Measurements from ENCODE around the gene TTYH1. TPM values are rescaled to one million over a fixed set of nuclear protein-coding genes. Genes with fewer than 3 reads are reported as not detected.

The TTYH1 gene
- total and polyA plus RNA-seq, 9 donors: 0.25 to 34.2 (median 1.8) TPM

GRCh38 chr19:54432144-54432738 lies 17.0 kb downstream of the TTYH1 start:
- Histone ChIP-seq H3K27me3 (no peaks in the 10 kb centered on the region), H3K4me1 (ENCODE audit: insufficient read depth) (peaks cover 19% of the 10 kb centered on the region), H3K36me3 (no peaks in the 10 kb centered on the region), H3K4me3 (no peak overlapping the region), H3K27ac (no peak overlapping the region), H3K9me3 (no peaks in the 10 kb centered on the region)
- WGBS, 3 donors: 49 to 66% (median 60%) methylated on average over 10 of the region's 10 CpGs
- intact Hi-C loops (cut with DNase I): no loop called here
- no peak for DNase-seq
- TF ChIP-seq CTCF (IDR thresholded peaks at IDR 0.05): no peak
- no peak for TF ChIP-seq EP300 (IDR thresholded peaks at IDR 0.05)
- TF ChIP-seq POLR2A (IDR thresholded peaks at IDR 0.05): no peak

- Histone ChIP-seq H3K4me3 (no peak overlapping the region), H3K36me3 (no peaks in the 10 kb centered on the region), H3K4me1 (ENCODE audit: insufficient read depth) (peaks cover 19% of the 10 kb centered on the region), H3K27me3 (no peaks in the 10 kb centered on the region), H3K27ac (no peak overlapping the region), H3K9me3 (no peaks in the 10 kb centered on the region)
- 80% methylated on average over 5 of the region's 5 CpGs for WGBS, 3 donors
- no peak for TF ChIP-seq POLR2A (IDR thresholded peaks at IDR 0.05)
- TF ChIP-seq EP300 (IDR thresholded peaks at IDR 0.05): no peak
- TF ChIP-seq CTCF (IDR thresholded peaks at IDR 0.05): no peak
- intact Hi-C loops (cut with DNase I): no loop called here
- no peak for DNase-seq
Measured at GRCh38 chr19:54433697-54434096, 18.4 kb downstream of the TTYH1 start.

- no peaks in the 10 kb centered on the region for H3K9me3 ChIP-seq
- H3K4me3 ChIP-seq: no peak overlapping the region
- no peak for TF ChIP-seq POLR2A (IDR thresholded peaks at IDR 0.05)
- no peak for TF ChIP-seq CTCF (IDR thresholded peaks at IDR 0.05)
- no peak for TF ChIP-seq EP300 (IDR thresholded peaks at IDR 0.05)
- no peaks in the 10 kb centered on the region for H3K27me3 ChIP-seq
- intact Hi-C loops (cut with DNase I): no loop called here
- H3K4me1 ChIP-seq (ENCODE audit: insufficient read depth): peaks cover 19% of the 10 kb centered on the region
- H3K36me3 ChIP-seq: no peaks in the 10 kb centered on the region
- DNase-seq: peak in 1 of 5 donors; percentile 40
- 34 to 55% (median 43%) methylated on average over 23 of the region's 23 CpGs for WGBS, 3 donors
- H3K27ac ChIP-seq: no peak overlapping the region
Measured at GRCh38 chr19:54434112-54434872, 19.0 kb downstream of the TTYH1 start.

GRCh38 chr19:54434873-54435214 lies 19.6 kb downstream of the TTYH1 start:
- no peaks in the 10 kb centered on the region for H3K36me3 ChIP-seq
- H3K4me1 ChIP-seq (ENCODE audit: insufficient read depth): peaks cover 19% of the 10 kb centered on the region
- TF ChIP-seq CTCF (IDR thresholded peaks at IDR 0.05) (no peak), POLR2A (IDR thresholded peaks at IDR 0.05) (no peak), EP300 (IDR thresholded peaks at IDR 0.05) (no peak)
- H3K4me3 ChIP-seq: no peak overlapping the region
- WGBS, 3 donors: 27 to 32% (median 32%) methylated on average over 11 of the region's 11 CpGs
- DNase-seq: peak in 2 of 5 donors; percentile 39 to 57
- no peaks in the 10 kb centered on the region for H3K27me3 ChIP-seq
- H3K9me3 ChIP-seq: no peaks in the 10 kb centered on the region
- no peak overlapping the region for H3K27ac ChIP-seq
- intact Hi-C loops (cut with DNase I): no loop called here
